DOHH2 (cell line): ENCODE data around the gene HSD17B12.

ENCODE experiments used
- H3F3A ChIP-seq: fragments of 200-600 bp; sonication (generic), shearing (Covaris generic); 2 replicates; pipeline ENCODE4 v1.6.0; 2016; ENCODE audit warnings: antibody characterized with exemption, mild to moderate bottlenecking; ENCODE audit not compliant: control insufficient read depth, insufficient read depth
- H3K27ac ChIP-seq: fragments of 200-600 bp; sonication (generic); 2 replicates; pipeline ENCODE4 v1.5.1; 2014; ENCODE audit warnings: low read depth, mild to moderate bottlenecking, low read length, moderate library complexity
- H3K27me3 ChIP-seq: fragments of 200-600 bp; sonication (generic); 2 replicates; pipeline ENCODE4 v1.6.1; 2014; ENCODE audit warnings: mild to moderate bottlenecking, low read length, mixed read lengths; ENCODE audit not compliant: control insufficient read depth
- H3K36me3 ChIP-seq: fragments of 200-600 bp; sonication (generic); 2 replicates; pipeline ENCODE4 v1.6.1; 2014; ENCODE audit warnings: mild to moderate bottlenecking, low read length, moderate library complexity, mixed read lengths; ENCODE audit not compliant: control insufficient read depth
- H3K4me1 ChIP-seq: fragments of 200-600 bp; sonication (generic); 2 replicates; pipeline ENCODE4 v1.6.1; 2014; ENCODE audit warnings: mild to moderate bottlenecking, low read length, mixed read lengths; ENCODE audit not compliant: control insufficient read depth
- H3K4me2 ChIP-seq: fragments of 200-600 bp; sonication (generic); 2 replicates; pipeline ENCODE4 v1.6.0; 2014; ENCODE audit warnings: mild to moderate bottlenecking, low read length, moderate library complexity
- H3K4me3 ChIP-seq: fragments of 200-600 bp; sonication (generic); 2 replicates; pipeline ENCODE4 v1.5.1; 2014; ENCODE audit warnings: mild to moderate bottlenecking, low read length, mixed read lengths
- H3K79me2 ChIP-seq: fragments of 200-600 bp; sonication (generic); 2 replicates; pipeline ENCODE4 v1.6.1; 2014; ENCODE audit warnings: mild to moderate bottlenecking, low read length, mixed read lengths; ENCODE audit not compliant: control insufficient read depth
- H3K9me2 ChIP-seq: fragments of 200-600 bp; sonication (generic); replicated peaks from 2 replicates; pipeline ENCODE4 v1.6.1; 2014; ENCODE audit warnings: mild to moderate bottlenecking, low read length, mixed read lengths; ENCODE audit not compliant: control insufficient read depth
- H3K9me3 ChIP-seq: fragments of 200-600 bp; sonication (generic); 2 replicates; pipeline ENCODE4 v1.6.1; 2014; ENCODE audit warnings: antibody characterized with exemption, low read length, mixed read lengths; ENCODE audit not compliant: control insufficient read depth, insufficient read depth
- H4K20me1 ChIP-seq: fragments of 200-600 bp; sonication (generic); 2 replicates; pipeline ENCODE4 v1.6.0; 2014; ENCODE audit warnings: low read depth, mild to moderate bottlenecking, antibody characterized with exemption, low read length, moderate library complexity; ENCODE audit not compliant: control insufficient read depth, insufficient read depth
- EZH2phosphoT487 ChIP-seq: fragments of 200-600 bp; sonication (generic); IDR thresholded peaks from 2 replicates; pipeline ENCODE4 v1.6.1; 2017; ENCODE audit warnings: borderline replicate concordance, mild to moderate bottlenecking, antibody characterized with exemption, low read length, moderate library complexity, mixed read lengths
- TF ChIP-seq, protein P1 (sequence below): fragments of 200-600 bp; sonication (generic); IDR thresholded peaks from one replicate; pipeline ENCODE4 v1.5.1; 2014; ENCODE audit warnings: antibody characterized with exemption, mild to moderate bottlenecking, low read depth, low read length; ENCODE audit not compliant: poor library complexity, severe bottlenecking

HSD17B12 gene

GRCh38 chr11:43690929-43691725, 10.6 kb downstream of the HSD17B12 start:
- peaks cover 94% of the 10 kb centered on the region for H3K4me1 ChIP-seq
- peak overlapping the region; percentile 39 for H3K4me2 ChIP-seq

DNA sequence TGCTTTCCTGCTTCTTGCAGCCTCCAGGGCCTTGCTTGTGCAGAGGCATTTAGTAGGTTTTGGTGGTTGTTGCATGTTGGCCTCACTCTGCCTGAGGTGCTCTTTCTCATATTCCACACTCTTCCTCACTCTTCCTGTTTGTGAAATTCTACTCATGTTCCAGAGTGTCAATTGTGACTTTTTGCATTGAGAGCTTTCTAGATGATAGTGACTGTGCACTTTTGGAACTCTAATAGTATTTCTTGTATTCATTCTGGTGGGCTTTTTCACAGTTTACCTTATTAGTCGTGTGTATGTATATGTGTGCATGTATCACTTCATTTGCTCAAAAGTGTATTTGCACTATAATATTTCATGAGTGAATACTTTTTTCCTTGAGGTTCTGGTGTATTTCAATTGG, 11.3 kb downstream of the HSD17B12 start:
- Histone ChIP-seq H3K4me3 (peak overlapping the region; percentile 26), H3K4me1 (peaks cover 91% of the 10 kb centered on the region), H3K4me2 (peak overlapping the region; percentile 39), H3F3A (peaks cover 12% of the 10 kb centered on the region), H3K27ac (peak overlapping the region; percentile 27; the same call in 1 of the 2 replicates), H3K27me3 (no peaks in the 10 kb centered on the region), H3K79me2 (peaks cover 99% of the 10 kb centered on the region), H3K36me3 (peaks cover 64% of the 10 kb centered on the region), H4K20me1 (peaks cover 19% of the 10 kb centered on the region; the same call in 1 of the 2 replicates), H3K9me2 (no peaks in the 10 kb centered on the region), H3K9me3 (no peaks in the 10 kb centered on the region)
- no peak for TF ChIP-seq EZH2phosphoT487
- TF ChIP-seq, protein P1, sequence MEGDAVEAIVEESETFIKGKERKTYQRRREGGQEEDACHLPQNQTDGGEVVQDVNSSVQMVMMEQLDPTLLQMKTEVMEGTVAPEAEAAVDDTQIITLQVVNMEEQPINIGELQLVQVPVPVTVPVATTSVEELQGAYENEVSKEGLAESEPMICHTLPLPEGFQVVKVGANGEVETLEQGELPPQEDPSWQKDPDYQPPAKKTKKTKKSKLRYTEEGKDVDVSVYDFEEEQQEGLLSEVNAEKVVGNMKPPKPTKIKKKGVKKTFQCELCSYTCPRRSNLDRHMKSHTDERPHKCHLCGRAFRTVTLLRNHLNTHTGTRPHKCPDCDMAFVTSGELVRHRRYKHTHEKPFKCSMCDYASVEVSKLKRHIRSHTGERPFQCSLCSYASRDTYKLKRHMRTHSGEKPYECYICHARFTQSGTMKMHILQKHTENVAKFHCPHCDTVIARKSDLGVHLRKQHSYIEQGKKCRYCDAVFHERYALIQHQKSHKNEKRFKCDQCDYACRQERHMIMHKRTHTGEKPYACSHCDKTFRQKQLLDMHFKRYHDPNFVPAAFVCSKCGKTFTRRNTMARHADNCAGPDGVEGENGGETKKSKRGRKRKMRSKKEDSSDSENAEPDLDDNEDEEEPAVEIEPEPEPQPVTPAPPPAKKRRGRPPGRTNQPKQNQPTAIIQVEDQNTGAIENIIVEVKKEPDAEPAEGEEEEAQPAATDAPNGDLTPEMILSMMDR: no peak

More at GRCh38 chr11:43690929-43691725, 10.6 kb downstream of the HSD17B12 start:
- Histone ChIP-seq H3K4me3 (peak overlapping the region; percentile 26), H3K27me3 (no peaks in the 10 kb centered on the region), H3K9me3 (no peaks in the 10 kb centered on the region), H4K20me1 (peaks cover 22% of the 10 kb centered on the region), H3K79me2 (peaks cover 99% of the 10 kb centered on the region), H3F3A (peaks cover 15% of the 10 kb centered on the region), H3K36me3 (peaks cover 63% of the 10 kb centered on the region), H3K9me2 (no peaks in the 10 kb centered on the region), H3K27ac (peak overlapping the region; percentile 27)
- no peak for TF ChIP-seq EZH2phosphoT487
- TF ChIP-seq, protein P1: no peak

DNA sequence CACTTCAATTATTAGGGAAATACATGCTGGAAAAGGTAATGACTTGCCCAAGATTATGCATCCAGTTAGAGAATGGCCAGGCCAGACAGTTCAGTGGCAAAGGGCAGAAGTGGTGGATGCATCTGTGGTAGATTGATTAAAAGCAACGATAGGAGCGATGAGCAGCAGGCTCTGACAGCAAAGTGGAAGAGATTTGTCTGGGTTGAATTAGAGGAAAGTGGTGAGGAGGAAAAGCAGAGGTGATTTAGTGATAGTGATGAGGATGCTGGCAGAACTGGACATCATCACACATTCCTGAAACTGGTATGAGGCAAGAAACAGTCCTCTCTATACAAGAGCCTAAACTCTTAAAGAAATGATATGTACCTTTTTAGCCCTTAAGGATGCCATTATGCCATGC, 12.5 kb downstream of the HSD17B12 start:
- H3K4me1 ChIP-seq: peaks cover 85% of the 10 kb centered on the region
- peaks cover 13% of the 10 kb centered on the region; the same call in 1 of the 2 replicates for H4K20me1 ChIP-seq
- H3K9me2 ChIP-seq: no peaks in the 10 kb centered on the region
- H3K4me3 ChIP-seq: peak overlapping the region; percentile 63
- no peaks in the 10 kb centered on the region for H3K27me3 ChIP-seq
- peaks cover 99% of the 10 kb centered on the region for H3K79me2 ChIP-seq
- no peaks in the 10 kb centered on the region for H3K9me3 ChIP-seq
- TF ChIP-seq, protein P1: no peak
- no peak for TF ChIP-seq EZH2phosphoT487
- H3K4me2 ChIP-seq: peak overlapping the region; percentile 81
- peaks cover 68% of the 10 kb centered on the region for H3K36me3 ChIP-seq
- H3F3A ChIP-seq: peaks cover 12% of the 10 kb centered on the region
- peak overlapping the region; percentile 76 for H3K27ac ChIP-seq
